Activated CD4-positive, alpha-beta T cell treated with anti-CD3 and anti-CD28 coated beads, Interleukin-2, amount 50 U/mL, for 1 hour (primary cell): ENCODE results near the gene SPOUT1.
A peak's percentile ranks its signal among the peaks of the same experiment; 100 is the strongest.

ENCODE experiments used
- DNase-seq: peaks from one replicate; pipeline ENCODE4 v3.0.0-alpha.2; 2020

SPOUT1 gene

GRCh38 chr9:128835246-128836210, 5.9 kb upstream of the SPOUT1 start:
- DNase-seq, result no peak

GRCh38 chr9:128833696-128834095, 4.1 kb upstream of the SPOUT1 start:
- DNase-seq, result no peak

- no peak for DNase-seq
Observed at GRCh38 chr9:128828719-128829452, 708 bp downstream of the SPOUT1 start.

- no peak for DNase-seq
Observed at GRCh38 chr9:128828267-128828666, 1.3 kb downstream of the SPOUT1 start.

GRCh38 chr9:128825923-128826700, 3.5 kb downstream of the SPOUT1 start:
- no peak for DNase-seq

- DNase-seq, result no peak
Observed at GRCh38 chr9:128824911-128825310, 4.7 kb downstream of the SPOUT1 start.

GRCh38 chr9:128823903-128824406, 5.6 kb downstream of the SPOUT1 start:
- DNase-seq, result no peak

GRCh38 chr9:128823362-128823902, 6.2 kb downstream of the SPOUT1 start:
- no peak for DNase-seq

GRCh38 chr9:128822407-128823042, 7.1 kb downstream of the SPOUT1 start:
- no peak for DNase-seq

- DNase-seq, result no peak
Observed at GRCh38 chr9:128821584-128822406, 7.8 kb downstream of the SPOUT1 start.

GRCh38 chr9:128820665-128821583, 8.7 kb downstream of the SPOUT1 start:
- no peak for DNase-seq

- DNase-seq, result no peak
Observed at GRCh38 chr9:128819716-128820664, 9.6 kb downstream of the SPOUT1 start.

- DNase-seq, result peak; percentile 41
Observed at GRCh38 chr9:128818839-128819715, 10.5 kb downstream of the SPOUT1 start.

GRCh38 chr9:128818099-128818838, 11.3 kb downstream of the SPOUT1 start, which contains the start of gene ENDOG:
Gene ENDOG, plus strand, starts transcription at chr9:128818500. Its CDS starts 185 bp downstream, at chr9:128818685.
- DNase-seq, result peak; percentile 96

- no peak for DNase-seq
Observed at GRCh38 chr9:128810873-128811272, 18.7 kb downstream of the SPOUT1 start.

- no peak for DNase-seq
Observed at GRCh38 chr9:128809831-128810230, 19.8 kb downstream of the SPOUT1 start.
